GM18951 (cell line): Measurements from ENCODE around the gene FBXO9.

Experiments
- POLR2A ChIP-seq: IDR thresholded peaks from 4 replicates; pipeline ENCODE4 v1.6.1; 2011; ENCODE audit warnings: mild to moderate bottlenecking; ENCODE audit not compliant: insufficient read length, insufficient read depth; ENCODE audit errors: extremely low read depth
- in situ Hi-C: fragments of 300-500 bp; cut with MboI; formaldehyde crosslinking; loops from one replicate; pipeline ENCODE4 v1.12.0; 2022; ENCODE audit warnings: low sequenced_read_pairs, mixed read lengths, inconsistent platforms; ENCODE audit not compliant: unreplicated experiment

Gene FBXO9

DNA sequence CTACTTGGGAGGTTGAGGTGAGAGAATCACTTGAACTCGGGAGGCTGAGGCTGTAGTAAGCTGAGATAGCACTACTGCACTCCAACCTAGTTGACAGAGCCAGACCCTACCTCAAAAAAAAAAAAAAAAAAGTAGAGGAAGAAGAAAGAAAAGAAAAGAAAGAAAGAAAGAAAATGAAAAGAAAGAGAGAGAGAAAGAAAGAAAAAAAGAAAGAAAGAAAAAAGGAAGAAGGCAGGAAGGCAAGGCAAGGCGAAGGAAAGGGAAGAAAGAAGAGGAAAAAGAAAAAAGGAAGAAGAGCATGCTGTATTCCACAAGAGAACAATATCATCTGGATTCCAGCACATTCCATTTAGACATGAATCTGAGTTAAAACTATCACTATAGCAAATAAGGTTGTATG, 79.6 kb downstream of the FBXO9 start:
- in situ Hi-C loops = no loop called here

DNA sequence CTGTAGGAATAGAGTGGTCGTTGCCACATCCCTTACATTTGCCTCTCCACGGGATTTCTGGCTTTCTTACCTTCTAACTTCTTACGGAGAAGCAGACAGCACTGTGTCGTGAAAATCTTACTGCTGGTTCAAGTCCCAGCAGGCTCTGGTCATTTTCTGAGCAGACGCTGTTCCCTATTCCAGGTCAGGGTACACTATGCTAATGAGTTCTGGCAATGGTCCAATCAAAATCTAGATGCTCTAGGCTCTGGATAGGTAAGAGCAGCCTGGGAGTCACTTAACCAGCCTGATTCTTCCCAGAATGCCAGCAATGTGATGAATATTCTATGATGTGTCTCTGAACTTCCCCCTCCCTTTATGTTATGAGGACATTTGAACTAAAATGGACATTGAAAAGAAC, 83.5 kb downstream of the FBXO9 start, which contains the start of gene GCM1:
Gene GCM1 (minus strand): TSS at position 158 of the 400 bp plus-strand sequence. CDS start 3,209 bp downstream, outside the sequence.
- no peak for TF ChIP-seq POLR2A
- in situ Hi-C loops = no loop called here

More for the DNA sequence above, 79.6 kb downstream of the FBXO9 start:
- TF ChIP-seq POLR2A = no peak
